NCI-H82 (cell line): ENCODE measurements around the gene ART5.
"Not testable (repeated sequence)": the region's sequence is repeated elsewhere in the genome, so short reads cannot be mapped to it uniquely, and the experiment has no call there.

Source experiments
- DNase-seq: peaks from one replicate; lab custom pipeline; 2025; lab: John Stamatoyannopoulos, UW

Gene ART5

DNA sequence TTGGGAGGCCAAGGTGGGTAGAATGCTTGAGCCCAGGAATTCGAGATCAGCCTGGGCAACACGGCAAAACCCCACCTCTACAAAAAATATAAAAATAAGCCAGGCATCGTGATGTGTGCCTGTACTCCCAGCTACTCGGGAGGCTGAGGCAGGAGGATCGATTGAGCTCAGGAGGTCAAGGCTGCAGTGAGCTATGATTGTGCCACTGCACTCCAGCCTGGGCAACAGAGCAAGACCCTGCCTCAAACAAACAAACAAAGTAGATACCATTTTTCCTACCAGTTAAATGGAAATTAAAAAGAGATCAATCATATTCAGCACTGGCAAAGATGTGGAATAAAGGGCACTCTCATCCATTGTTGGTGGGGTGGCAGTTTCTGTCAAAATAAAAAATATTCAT, 15.5 kb upstream of the ART5 start:
- DNase-seq, result not testable (repeated sequence)

- no peak for DNase-seq
Observed at GRCh38 chr11:3655547-3655946, 13.8 kb upstream of the ART5 start.

DNA sequence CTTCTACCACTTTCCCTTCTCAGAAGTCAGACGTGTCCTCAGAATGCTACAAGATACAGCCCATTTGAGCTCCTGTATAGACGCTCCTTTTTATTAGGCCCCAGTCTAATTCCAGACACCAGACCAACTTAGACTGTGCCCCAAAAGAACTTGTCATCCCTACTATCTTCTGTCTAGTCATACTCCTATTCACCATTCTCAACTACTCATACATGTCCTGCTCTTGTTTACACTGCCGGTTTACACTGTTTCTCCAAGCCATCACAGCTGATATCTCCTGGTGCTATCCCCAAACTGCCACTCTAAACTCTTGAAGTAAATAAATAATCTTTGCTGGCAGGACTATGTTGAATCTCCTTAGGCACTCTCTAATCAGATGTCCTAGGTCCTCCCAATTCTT, 10.7 kb upstream of the ART5 start:
- DNase-seq, result not testable (repeated sequence)

GRCh38 chr11:3649374-3649773, 7.6 kb upstream of the ART5 start:
- DNase-seq, result peak; percentile 23

GRCh38 chr11:3648843-3649242, 7.1 kb upstream of the ART5 start:
- DNase-seq, result not testable (repeated sequence)

GRCh38 chr11:3645552-3645951, 3.8 kb upstream of the ART5 start:
- no peak for DNase-seq

DNA sequence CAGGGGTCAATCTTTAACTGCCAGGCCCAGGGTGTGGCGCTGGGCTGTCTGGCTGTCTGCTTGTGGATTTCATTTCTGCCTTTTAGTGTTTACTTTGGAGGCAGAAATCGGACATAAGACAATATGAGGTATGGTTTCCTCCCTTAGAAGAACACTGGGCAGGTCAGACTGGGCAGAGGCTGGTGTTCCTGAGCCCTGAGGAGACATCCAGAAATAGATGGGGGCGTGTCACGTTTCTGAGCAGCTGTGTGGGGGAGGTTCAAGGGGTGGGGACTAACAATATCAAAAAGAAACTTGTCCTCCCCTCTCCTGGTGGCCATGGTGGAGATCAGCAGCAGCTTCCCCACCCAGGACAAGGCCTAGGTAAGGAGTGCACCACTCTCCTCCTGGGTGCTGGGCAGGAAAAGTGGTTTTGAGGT, 3.0 kb upstream of the ART5 start, which contains the start of gene ART1:
Gene ART1 (plus strand): TSS at position 312 of the 419 bp plus-strand sequence. CDS start 14,086 bp downstream, outside the sequence.
- DNase-seq, result no peak

DNA sequence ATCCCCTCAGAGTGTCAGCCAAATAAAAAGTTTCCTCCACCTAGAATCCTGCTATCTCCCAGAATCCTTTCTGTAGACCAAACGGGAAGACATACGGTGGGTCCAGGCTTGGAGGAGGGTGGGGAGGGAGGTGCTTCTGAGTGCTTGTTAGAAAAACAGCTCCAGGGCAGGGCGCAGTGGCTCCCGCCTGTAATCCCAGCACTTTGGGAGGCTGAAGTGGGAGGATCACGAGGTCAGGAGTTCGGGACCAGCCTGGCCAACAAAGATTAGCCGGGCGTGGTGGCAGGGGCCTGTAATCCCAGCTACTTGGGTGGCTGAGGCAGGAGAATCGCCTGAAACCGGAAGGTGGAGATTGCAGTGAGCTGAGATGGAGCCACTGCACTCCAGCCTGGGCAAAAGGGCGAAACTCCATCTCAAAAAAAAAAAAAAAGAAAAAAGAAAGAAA, 1.3 kb upstream of the ART5 start:
- peak; percentile 45 for DNase-seq

GRCh38 chr11:3642071-3642951, 519 bp upstream of the ART5 start:
- peak; percentile 90 for DNase-seq

DNA sequence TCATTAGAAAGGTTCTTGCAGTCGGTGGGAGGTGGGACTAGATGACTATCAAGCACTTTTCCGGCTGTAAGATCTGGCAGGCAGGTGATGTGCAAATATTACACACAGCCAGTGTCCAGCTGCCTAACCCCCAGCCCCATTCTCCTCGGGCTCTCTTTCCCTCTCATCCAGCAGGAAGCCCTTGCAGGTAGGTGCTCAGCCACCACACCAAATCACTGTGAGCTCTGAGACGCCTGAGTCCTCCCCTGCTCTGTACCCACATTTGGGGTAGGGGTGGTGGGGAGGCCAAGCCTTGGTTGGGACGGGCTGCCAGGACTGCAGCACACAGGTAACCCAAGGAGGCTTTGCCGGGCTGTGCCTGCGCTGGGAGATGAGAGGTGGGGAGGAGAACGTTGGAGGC, 601 bp downstream of the ART5 start:
- no peak for DNase-seq

DNA sequence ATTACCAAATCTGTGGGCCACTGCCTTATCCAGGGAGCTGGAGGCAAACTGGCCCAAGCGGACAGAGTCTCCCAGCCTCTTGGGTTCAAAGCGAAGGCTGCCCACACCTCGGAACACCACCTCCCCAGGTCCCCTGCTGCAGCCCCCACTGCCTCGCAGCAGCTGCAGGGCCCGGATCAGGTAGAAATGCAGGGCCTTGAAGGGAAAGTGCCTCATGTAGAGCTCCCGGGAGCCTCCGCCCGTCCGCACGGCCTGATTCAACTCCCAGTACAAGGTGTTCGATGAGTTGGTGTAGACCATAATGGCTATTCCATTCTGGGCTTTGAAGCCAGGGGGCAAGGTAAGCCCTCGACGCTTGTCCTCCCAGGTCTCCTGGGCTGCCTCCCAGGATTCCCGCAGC, 2.0 kb downstream of the ART5 start:
- DNase-seq, result no peak

DNA sequence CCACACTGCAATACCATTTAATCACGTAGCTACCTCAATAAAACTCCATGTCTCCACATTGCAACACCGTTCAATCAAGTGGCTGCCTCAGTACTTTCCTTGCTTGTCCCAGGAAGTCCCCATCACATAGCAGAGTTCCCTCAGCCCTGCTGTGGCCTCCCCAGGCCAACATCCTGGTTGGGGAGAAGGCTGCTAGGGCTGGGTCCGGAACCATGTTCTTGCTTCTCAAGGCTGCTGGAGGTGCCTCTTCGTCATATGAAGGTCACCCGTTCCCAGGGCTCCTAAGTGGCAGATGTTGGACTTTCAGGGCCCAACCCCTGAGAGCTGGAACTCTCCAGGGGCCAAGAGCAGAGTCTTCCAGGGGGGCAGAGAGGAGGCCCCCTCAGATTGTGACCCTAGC, 3.3 kb downstream of the ART5 start:
- no peak for DNase-seq

DNA sequence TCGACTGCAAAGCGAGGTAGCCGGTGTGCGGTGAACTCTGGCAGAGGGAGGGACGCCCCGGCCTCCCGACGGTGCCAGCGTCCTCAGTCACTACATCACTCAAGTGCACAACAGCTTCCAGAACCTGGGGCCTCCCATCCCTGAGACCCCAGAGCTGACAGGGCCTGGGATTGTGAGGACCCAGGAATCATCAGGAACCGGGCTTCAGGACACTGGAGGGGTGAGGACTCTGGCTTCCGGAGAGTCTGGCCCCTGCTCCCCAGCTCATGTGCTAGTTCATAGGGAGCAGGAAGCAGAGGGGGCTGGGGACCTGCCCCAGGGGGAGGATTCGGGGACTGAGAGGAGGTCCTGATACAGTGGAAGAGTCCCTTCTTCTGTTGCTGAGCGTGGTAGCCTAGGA, 4.6 kb downstream of the ART5 start:
- DNase-seq, result no peak

GRCh38 chr11:3635641-3636375, 6.0 kb downstream of the ART5 start:
- DNase-seq, result no peak

DNA sequence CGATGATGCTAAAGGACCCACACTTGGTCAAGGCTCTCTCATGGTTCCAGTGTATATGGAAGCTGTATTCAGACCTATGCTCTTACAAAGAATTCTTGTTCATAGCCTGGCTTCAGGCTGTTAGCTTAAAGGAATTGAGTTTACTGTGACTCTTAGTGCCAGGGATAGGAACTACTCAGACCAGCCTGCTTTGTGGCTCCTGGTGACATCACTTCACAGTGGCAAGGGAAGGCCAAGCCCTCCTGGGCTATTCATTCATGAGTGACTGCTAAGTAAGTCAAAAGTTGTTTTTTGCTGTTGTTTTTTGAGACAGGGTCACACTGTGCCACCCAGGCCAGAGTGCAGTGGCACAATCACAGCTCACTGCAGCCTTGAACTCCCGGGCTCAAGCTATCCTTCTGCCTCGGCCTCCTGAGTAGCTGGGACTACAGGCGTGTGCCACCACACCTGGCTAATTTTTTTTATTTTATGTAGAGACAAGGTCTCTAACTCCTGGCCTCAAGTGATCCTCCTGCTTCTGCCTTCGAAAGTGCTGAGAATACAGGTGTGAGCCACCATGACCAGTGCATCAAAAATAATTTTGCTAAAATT, 9.6 kb downstream of the ART5 start:
- no peak for DNase-seq

DNA sequence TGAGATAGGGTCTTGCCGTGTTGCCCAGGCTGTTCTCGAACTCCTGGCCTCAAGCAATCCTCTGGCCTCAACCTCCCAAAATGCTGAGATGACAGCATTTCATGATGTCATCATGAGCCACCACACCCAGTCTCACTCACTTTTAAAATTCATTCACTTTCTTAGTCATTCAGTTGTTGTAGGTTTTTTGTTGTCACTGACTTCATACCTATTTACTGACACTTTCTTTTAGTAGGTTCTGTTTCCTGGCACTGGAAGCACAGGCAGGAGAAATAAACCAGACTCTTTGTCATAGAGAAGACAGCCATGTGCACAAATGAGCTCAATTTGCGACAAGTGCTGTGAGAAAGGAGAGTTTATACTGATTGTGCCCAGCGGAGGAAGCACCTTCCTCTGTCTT, 10.5 kb downstream of the ART5 start:
- no peak for DNase-seq

DNA sequence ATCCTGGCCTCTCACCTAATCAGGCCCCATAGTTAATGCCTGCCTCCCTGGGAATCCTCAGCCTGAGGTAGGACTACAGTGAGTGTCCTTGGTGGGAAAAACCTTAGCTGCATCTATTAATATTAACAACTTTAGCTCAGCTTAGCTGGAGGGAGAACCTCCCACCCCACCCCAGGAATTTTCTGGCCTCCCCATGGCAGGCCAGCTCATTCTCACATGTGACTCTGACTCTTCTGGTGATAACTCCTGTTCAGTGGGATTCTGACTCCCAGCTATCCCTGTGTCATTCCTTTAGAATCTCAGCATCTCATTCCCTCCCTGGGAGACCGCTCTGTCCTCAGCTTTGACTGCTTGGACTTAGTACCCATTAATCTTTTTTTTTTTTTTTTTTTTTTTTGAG, 14.5 kb downstream of the ART5 start:
- no peak for DNase-seq

GRCh38 chr11:3626250-3626960, 15.4 kb downstream of the ART5 start:
- DNase-seq, result no peak

DNA sequence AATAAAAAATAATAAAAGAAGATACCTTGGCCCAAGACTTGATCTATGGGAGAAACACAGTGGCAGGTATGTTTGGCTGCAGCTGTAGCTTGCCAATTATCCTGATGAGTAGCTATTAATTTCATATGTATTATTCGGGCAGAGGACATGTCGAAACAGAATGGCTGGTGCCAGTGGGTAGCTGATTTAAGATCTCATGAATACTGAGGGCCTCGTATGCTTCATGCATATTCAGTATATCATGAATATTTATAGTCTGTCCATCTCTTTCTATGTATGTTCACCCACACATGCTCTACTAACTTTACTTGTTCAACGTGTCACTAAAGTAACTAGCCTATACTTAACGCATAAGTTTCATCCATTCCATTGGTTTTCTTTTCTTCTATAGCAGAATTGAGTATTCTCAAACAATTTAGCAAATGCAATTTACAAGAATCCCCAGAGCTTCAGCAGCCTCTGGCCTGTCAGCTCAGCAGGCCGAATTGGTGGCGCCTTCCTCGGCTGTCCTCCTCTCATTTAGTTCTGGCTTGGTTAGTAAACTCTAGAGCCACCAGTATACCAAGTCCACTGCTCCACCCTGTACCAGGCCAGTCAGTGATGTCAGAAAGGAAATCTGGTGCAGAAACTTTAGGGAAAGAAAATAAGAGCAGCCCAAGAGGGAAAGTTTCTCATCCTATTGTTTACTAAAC, 17.9 kb downstream of the ART5 start:
- no peak for DNase-seq

- no peak for DNase-seq
Observed at GRCh38 chr11:3623121-3623520, 18.7 kb downstream of the ART5 start.

DNA sequence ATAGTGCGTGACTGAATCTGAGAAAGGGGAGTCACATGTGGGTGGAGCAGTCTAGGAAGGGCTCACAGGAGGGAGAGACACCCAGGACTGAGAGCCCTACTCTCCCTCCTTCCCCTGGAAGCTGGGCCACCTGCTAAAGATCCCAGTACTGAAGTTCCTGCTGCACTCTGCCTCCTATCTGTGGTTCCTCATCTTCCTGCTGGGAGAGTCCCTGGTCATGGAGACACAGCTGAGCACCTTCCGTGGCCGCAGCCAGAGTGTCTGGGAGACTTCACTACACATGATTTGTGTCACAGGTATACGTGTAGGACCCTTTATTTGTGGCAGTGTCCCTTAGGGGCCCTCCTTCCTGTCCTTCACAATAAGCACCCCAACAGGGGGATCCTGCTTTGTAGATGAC, 19.3 kb downstream of the ART5 start:
- no peak for DNase-seq
